ENCODE data around the gene KCTD18. TPM values are rescaled to one million over a fixed set of nuclear protein-coding genes. Genes with fewer than 3 reads are reported as not detected.
A peak's percentile ranks its signal among the peaks of the same experiment; 100 is the strongest.

Gene KCTD18
- 13.7 and 14.0 TPM in 2 replicates for total RNA-seq (2013; cell fraction: nucleolus; rRNA removed)
- 14.9 and 19.3 TPM in 2 replicates for total RNA-seq (2014; rRNA removed)
- total RNA-seq (2014; rRNA removed; fragmentation: Illumina TruSeq; extraction: Trizol) = 16.3 and 16.9 TPM in 2 replicates
- total RNA-seq (2021) = 12.3 and 14.2 TPM in 2 replicates
- polyA plus RNA-seq (2011; ENCODE audit: low read depth) = 6.8 TPM
- polyA plus RNA-seq (2011; rRNA removed) = 8.7 and 10.3 TPM in 2 replicates
- 5.6 and 5.7 TPM in 2 replicates for polyA plus RNA-seq (2011; cell fraction: cytosol; rRNA removed)
- 9.7 and 10.0 TPM in 2 replicates for polyA plus RNA-seq (2011; cell fraction: nucleus; rRNA removed)
- polyA plus RNA-seq (2012) = 12.3 and 13.7 TPM in 2 replicates
- polyA plus RNA-seq (2014; fragmentation: Illumina TruSeq; extraction: Trizol) = 12.7 and 16.8 TPM in 2 replicates
- 1 to 10 TPM; 1.4 to 3.7 TPM for polyA plus RNA-seq (2014; fragmentation: Nextera tagmentation; extraction: Ambion mirVana)
- 10.8 and 11.5 TPM in 2 replicates for polyA plus RNA-seq (2014; rRNA removed)
- polyA plus RNA-seq (2016; fragmentation: Nextera tagmentation; extraction: Ambion mirVana) = 10 to 100 TPM; 13.5 to 13.9 TPM
- polyA minus RNA-seq (2011; rRNA and poly(A)+ RNA removed) = 3.6 and 3.7 TPM in 2 replicates
- 2.8 and 5.2 TPM in 2 replicates for polyA minus RNA-seq (2011; cell fraction: cytosol; rRNA and poly(A)+ RNA removed)
- 3.3 and 4.0 TPM in 2 replicates for polyA minus RNA-seq (2011; cell fraction: nucleus; rRNA and poly(A)+ RNA removed)
- percentile 75 among the genes with signal in this experiment for Bru-seq, nascent RNA
- BruChase-seq, experiment 1, labeled RNA remaining after a 6-hour chase = percentile 63 among the genes with signal in this experiment
- percentile 69 among the genes with signal in this experiment for BruChase-seq, experiment 2, labeled RNA remaining after a 2-hour chase
- long read RNA-seq, experiment 1, partial matches to known transcripts = 0 of 6 reads
- long read RNA-seq, experiment 1, other reads (novel, unspliced or antisense) = 0 of 6 reads
- long read RNA-seq, experiment 2, transcript KCTD18-202 (7 exons, 2,556 nt) = major isoform, 16 of 31 reads
- long read RNA-seq, experiment 2, transcript KCTD18-201 (7 exons, 2,940 nt) = minor isoform, 6 of 31 reads
- long read RNA-seq, experiment 2, partial matches to known transcripts = 5 of 31 reads
- long read RNA-seq, experiment 2, other reads (novel, unspliced or antisense) = 4 of 31 reads

- DNase-seq (ENCODE audit: low read depth, low spot score) = peak; percentile 62
- Histone ChIP-seq H3K4me3 (peak within 1 kb of the TSS; percentile 86), H3K9ac (ENCODE audit: control insufficient read depth, insufficient read depth, low read length) (peak within 1 kb of the TSS; percentile 99), H3K4me2 (ENCODE audit: control insufficient read depth, insufficient read depth) (peak within 1 kb of the TSS; percentile 97), H3K79me2 (ENCODE audit: control insufficient read depth, insufficient read depth, low read length) (peaks cover 11% of the 10 kb centered on the region), H3K9me3 (replicated peaks; ENCODE audit: control insufficient read depth, insufficient read depth, low read length) (no peaks in the 10 kb centered on the region), H3K36me3 (ENCODE audit: control insufficient read depth in 2 of 2, insufficient read depth in 2 of 2, low read length in 1 of 2) (no peaks in the 10 kb centered on the region), H2AFZ (ENCODE audit: control insufficient read depth, low read depth, low read length) (peak within 1 kb of the TSS; percentile 98), H4K20me1 (ENCODE audit: control insufficient read depth, insufficient read depth) (no peaks in the 10 kb centered on the region), H3K27me3 (replicated peaks in 1 of 2; ENCODE audit: control insufficient read depth in 2 of 2, insufficient read depth in 2 of 2, low read length in 1 of 2) (no peaks in the 10 kb centered on the region), H3K27ac (ENCODE audit: control insufficient read depth, insufficient read depth) (peak within 1 kb of the TSS; percentile 80), H3K4me1 (ENCODE audit: control insufficient read depth, insufficient read depth, low read length) (no peaks in the 10 kb centered on the region)
- ChIA-PET SMC1A (ENCODE audit: uncharacterized antibody, unreplicated experiment) (interaction anchor here (1.2 to 1.8 kb wide), 3 partner anchors 11 to 26 kb away, joined by 3 to 9 read pairs (median 7); no protein-coding TSS in a partner anchor), RAD21 (ENCODE audit: unreplicated experiment) (interaction anchor here (1.2 to 2.4 kb wide), 3 partner anchors 16 to 27 kb away, joined by 4 to 20 read pairs (median 5); partner anchors contain the start of gene SGO2), CTCF (interaction anchor here (0.6 to 5.1 kb wide), 7 partner anchors 12 to 305 kb away, joined by 3 to 45 read pairs (median 3); partner anchors contain the start of gene SGO2), POLR2A (interaction anchor here (0.7 to 1.9 kb wide), 4 partner anchors 12 to 26 kb away, joined by 3 to 14 read pairs (median 5); partner anchors contain the start of gene SGO2)
- under 1% methylated on average over 64 of the region's 78 CpGs for WGBS (ENCODE audit: insufficient coverage, insufficient replicate concordance, low lambda C conversion rate, missing lambda C conversion rate)
- in situ Hi-C loops (cut with MboI) (no loop called here), intact Hi-C loops (cut with micrococcal nuclease; ENCODE audit: unreplicated experiment) (loop anchor here (2.0 kb wide), 1 partner anchor 27 kb away; no protein-coding TSS in a partner anchor)
- no peak for FAIRE-seq
- peak; percentile 99 for ATAC-seq
- BruUV-seq (replicated peaks) = no TSS peak
- no peak for TF ChIP-seq TARDBP (IDR thresholded peaks at IDR 0.05; ENCODE audit: borderline replicate concordance)
- TF ChIP-seq POLR2AphosphoS2 (IDR thresholded peaks at IDR 0.05; ENCODE audit: low read depth, low read length) = 0 out of 2 replicates have a peak, but pooled peaks have one; percentile 56
- TF ChIP-seq SP1 (IDR thresholded peaks at IDR 0.05; ENCODE audit: low read depth, low read length) = peak; percentile 37
- TF ChIP-seq PAX5 (IDR thresholded peaks at IDR 0.05; ENCODE audit: borderline replicate concordance, low read depth, low read length) = peak; percentile 80
- TF ChIP-seq POU2F2 (IDR thresholded peaks at IDR 0.05; ENCODE audit: borderline replicate concordance, low read depth, low read length) = peak; percentile 69; the same call in 1 of the 3 replicates
- TF ChIP-seq, protein P1, sequence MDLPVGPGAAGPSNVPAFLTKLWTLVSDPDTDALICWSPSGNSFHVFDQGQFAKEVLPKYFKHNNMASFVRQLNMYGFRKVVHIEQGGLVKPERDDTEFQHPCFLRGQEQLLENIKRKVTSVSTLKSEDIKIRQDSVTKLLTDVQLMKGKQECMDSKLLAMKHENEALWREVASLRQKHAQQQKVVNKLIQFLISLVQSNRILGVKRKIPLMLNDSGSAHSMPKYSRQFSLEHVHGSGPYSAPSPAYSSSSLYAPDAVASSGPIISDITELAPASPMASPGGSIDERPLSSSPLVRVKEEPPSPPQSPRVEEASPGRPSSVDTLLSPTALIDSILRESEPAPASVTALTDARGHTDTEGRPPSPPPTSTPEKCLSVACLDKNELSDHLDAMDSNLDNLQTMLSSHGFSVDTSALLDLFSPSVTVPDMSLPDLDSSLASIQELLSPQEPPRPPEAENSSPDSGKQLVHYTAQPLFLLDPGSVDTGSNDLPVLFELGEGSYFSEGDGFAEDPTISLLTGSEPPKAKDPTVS (IDR thresholded peaks at IDR 0.05; ENCODE audit: low read depth, low read length) = no peak
- no peak for TF ChIP-seq BCL11A (IDR thresholded peaks at IDR 0.05; ENCODE audit: low read depth, low read length)
- peak; percentile 83; the same call in 1 of the 2 replicates for TF ChIP-seq ZNF217 (IDR thresholded peaks at IDR 0.05)
- peak; percentile 90; the same call in 1 of the 2 replicates for TF ChIP-seq LARP7 (IDR thresholded peaks at IDR 0.05)
- TF ChIP-seq, protein P2, sequence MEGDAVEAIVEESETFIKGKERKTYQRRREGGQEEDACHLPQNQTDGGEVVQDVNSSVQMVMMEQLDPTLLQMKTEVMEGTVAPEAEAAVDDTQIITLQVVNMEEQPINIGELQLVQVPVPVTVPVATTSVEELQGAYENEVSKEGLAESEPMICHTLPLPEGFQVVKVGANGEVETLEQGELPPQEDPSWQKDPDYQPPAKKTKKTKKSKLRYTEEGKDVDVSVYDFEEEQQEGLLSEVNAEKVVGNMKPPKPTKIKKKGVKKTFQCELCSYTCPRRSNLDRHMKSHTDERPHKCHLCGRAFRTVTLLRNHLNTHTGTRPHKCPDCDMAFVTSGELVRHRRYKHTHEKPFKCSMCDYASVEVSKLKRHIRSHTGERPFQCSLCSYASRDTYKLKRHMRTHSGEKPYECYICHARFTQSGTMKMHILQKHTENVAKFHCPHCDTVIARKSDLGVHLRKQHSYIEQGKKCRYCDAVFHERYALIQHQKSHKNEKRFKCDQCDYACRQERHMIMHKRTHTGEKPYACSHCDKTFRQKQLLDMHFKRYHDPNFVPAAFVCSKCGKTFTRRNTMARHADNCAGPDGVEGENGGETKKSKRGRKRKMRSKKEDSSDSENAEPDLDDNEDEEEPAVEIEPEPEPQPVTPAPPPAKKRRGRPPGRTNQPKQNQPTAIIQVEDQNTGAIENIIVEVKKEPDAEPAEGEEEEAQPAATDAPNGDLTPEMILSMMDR (IDR thresholded peaks at IDR 0.05 in 2 of 3, conservative IDR thresholded peaks at IDR 0.05 in 1 of 3; ENCODE audit: control insufficient read depth in 2 of 3, extremely low read depth in 1 of 3, insufficient read depth in 1 of 3, low read depth in 3 of 3, low read length in 3 of 3) = peak; percentile 78 to 97 (median 79)
- peak; percentile 75; the same call in 1 of the 2 replicates for TF ChIP-seq CHD2 (IDR thresholded peaks at IDR 0.05; ENCODE audit: borderline replicate concordance, low read depth, low read length)
- TF ChIP-seq SPI1 (IDR thresholded peaks at IDR 0.05; ENCODE audit: borderline replicate concordance, insufficient read depth, low read depth, low read length) = peak; percentile 29; the same call in 1 of the 2 replicates
Measured at GRCh38 chr2:200509612-200510433, at the start of gene KCTD18. Gene KCTD18, minus strand, starts transcription at chr2:200510068. Its CDS starts 3,052 bp downstream, at chr2:200507016.
